Astrocyte (in vitro differentiated cells and primary cell): ENCODE data around the gene VAMP8. TPM values are rescaled to one million over a fixed set of nuclear protein-coding genes. Genes with fewer than 3 reads are reported as not detected.
A peak's percentile ranks its signal among the peaks of the same experiment; 100 is the strongest.

Experiments used
- DNase-seq: peaks from one replicate; pipeline ENCODE4 v3.0.0-alpha.2; 2010; ENCODE audit warnings: low read depth
- FAIRE-seq: peaks from 2 replicates; lab custom pipeline; 2011; peaks lifted over from hg19 to GRCh38; lab: Jason Lieb, UNC
- H2AFZ ChIP-seq: 2 replicates; pipeline ENCODE4 v1.6.0; 2012; ENCODE audit warnings: low read depth, low read length, inconsistent platforms
- H3K27ac ChIP-seq: 2 replicates; pipeline ENCODE4 v1.5.1; 2011; ENCODE audit warnings: low read depth, low read length, inconsistent platforms
- H3K27me3 ChIP-seq: 2 replicates; pipeline ENCODE4 v1.6.0; 2011; ENCODE audit warnings: low read length, inconsistent platforms; ENCODE audit not compliant: insufficient read depth
- H3K36me3 ChIP-seq: 2 replicates; pipeline ENCODE4 v1.5.1; 2011; ENCODE audit warnings: low read length, inconsistent platforms; ENCODE audit not compliant: insufficient read depth
- H3K4me1 ChIP-seq: 2 replicates; pipeline ENCODE4 v1.5.1; 2011; ENCODE audit warnings: low read length, inconsistent platforms; ENCODE audit not compliant: insufficient read depth
- H3K4me2 ChIP-seq: 2 replicates; pipeline ENCODE4 v1.6.0; 2012; ENCODE audit warnings: low read length, inconsistent platforms
- H3K4me3 ChIP-seq: 2 replicates; pipeline ENCODE4 v1.5.1; 2011; ENCODE audit warnings: low read depth, mild to moderate bottlenecking, low read length, inconsistent platforms; ENCODE audit not compliant: insufficient read depth
- H3K79me2 ChIP-seq: 2 replicates; pipeline ENCODE4 v1.6.0; 2012; ENCODE audit warnings: mild to moderate bottlenecking, low read length, inconsistent platforms; ENCODE audit not compliant: insufficient read depth
- H3K9ac ChIP-seq: 2 replicates; pipeline ENCODE4 v1.6.0; 2012; ENCODE audit warnings: mild to moderate bottlenecking, low read length, inconsistent platforms
- H3K9me3 ChIP-seq: 2 replicates; pipeline ENCODE4 v1.5.1; 2012; ENCODE audit warnings: low read depth, mild to moderate bottlenecking, low read length, inconsistent platforms; ENCODE audit not compliant: insufficient read depth
- H4K20me1 ChIP-seq: 2 replicates; pipeline ENCODE4 v1.6.0; 2012; ENCODE audit warnings: low read length, inconsistent platforms; ENCODE audit not compliant: insufficient read depth
- H3K27ac Mint-ChIP-seq: one replicate; pipeline ENCODE4 v1.8.0; 2021; ENCODE audit warnings: mild to moderate bottlenecking, mixed read lengths; ENCODE audit not compliant: unreplicated experiment
- H3K27me3 Mint-ChIP-seq: one replicate; pipeline ENCODE4 v1.8.0; 2021; ENCODE audit warnings: low read depth, mixed read lengths; ENCODE audit not compliant: unreplicated experiment
- H3K36me3 Mint-ChIP-seq: one replicate; pipeline ENCODE4 v1.8.0; 2021; ENCODE audit warnings: low read depth, mixed read lengths; ENCODE audit not compliant: unreplicated experiment
- H3K4me1 Mint-ChIP-seq: one replicate; pipeline ENCODE4 v1.8.0; 2021; ENCODE audit warnings: low read depth, mixed read lengths; ENCODE audit not compliant: unreplicated experiment
- H3K4me3 Mint-ChIP-seq: one replicate; pipeline ENCODE4 v1.8.0; 2021; ENCODE audit warnings: mild to moderate bottlenecking, moderate library complexity, mixed read lengths; ENCODE audit not compliant: unreplicated experiment
- H3K9me3 Mint-ChIP-seq: one replicate; pipeline ENCODE4 v1.8.0; 2021; ENCODE audit warnings: mild to moderate bottlenecking, mixed read lengths; ENCODE audit not compliant: unreplicated experiment
- EZH2 ChIP-seq: IDR thresholded peaks from 2 replicates; pipeline ENCODE4 v1.6.1; 2012; ENCODE audit warnings: mild to moderate bottlenecking, low read length, inconsistent platforms; ENCODE audit not compliant: insufficient read depth
- total RNA-seq: library from RNA; stranded (reverse); gene quantifications from 2 replicates; pipeline ENCODE4 v1.2.1, GENCODE V29; 2021
- TF ChIP-seq, protein P1 (sequence below): IDR thresholded peaks from 2 replicates; pipeline ENCODE4 v1.5.1; 2011; ENCODE audit warnings: low read depth, mild to moderate bottlenecking, inconsistent platforms, low read length, moderate library complexity; ENCODE audit not compliant: insufficient read depth

VAMP8 gene
- total RNA-seq, 1 donor from 2014 or later, result 35.3 TPM

DNA sequence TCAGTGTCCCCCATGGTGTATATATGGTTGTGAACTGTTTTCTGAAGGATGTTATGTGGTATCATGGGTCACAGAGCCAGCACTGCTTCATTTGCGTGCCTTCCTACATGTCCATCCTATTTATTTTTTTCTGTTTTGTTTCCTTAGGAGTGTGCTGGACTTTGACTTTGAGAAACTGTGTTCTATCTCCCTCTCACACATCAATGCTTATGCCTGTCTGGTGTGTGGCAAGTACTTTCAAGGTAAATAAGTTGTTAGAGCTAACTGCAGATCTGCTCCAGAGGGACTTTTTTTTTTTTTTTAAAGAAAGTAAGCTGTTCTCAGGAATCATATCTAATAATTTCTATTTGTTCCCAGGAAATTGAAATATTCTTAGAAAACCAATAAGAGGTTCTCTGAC is 44.0 kb downstream of the VAMP8 start:
- no peaks in the 10 kb centered on the region for H3K9me3 ChIP-seq
- H3K9me3 Mint-ChIP-seq, result no peaks in the 10 kb centered on the region
- H3K27ac ChIP-seq, result no peak overlapping the region
- no peaks in the 10 kb centered on the region for H3K27me3 Mint-ChIP-seq
- no peak overlapping the region for H3K4me3 Mint-ChIP-seq
- H4K20me1 ChIP-seq, result peaks cover 57% of the 10 kb centered on the region
- TF ChIP-seq EZH2, result no peak
- TF ChIP-seq, protein P1, sequence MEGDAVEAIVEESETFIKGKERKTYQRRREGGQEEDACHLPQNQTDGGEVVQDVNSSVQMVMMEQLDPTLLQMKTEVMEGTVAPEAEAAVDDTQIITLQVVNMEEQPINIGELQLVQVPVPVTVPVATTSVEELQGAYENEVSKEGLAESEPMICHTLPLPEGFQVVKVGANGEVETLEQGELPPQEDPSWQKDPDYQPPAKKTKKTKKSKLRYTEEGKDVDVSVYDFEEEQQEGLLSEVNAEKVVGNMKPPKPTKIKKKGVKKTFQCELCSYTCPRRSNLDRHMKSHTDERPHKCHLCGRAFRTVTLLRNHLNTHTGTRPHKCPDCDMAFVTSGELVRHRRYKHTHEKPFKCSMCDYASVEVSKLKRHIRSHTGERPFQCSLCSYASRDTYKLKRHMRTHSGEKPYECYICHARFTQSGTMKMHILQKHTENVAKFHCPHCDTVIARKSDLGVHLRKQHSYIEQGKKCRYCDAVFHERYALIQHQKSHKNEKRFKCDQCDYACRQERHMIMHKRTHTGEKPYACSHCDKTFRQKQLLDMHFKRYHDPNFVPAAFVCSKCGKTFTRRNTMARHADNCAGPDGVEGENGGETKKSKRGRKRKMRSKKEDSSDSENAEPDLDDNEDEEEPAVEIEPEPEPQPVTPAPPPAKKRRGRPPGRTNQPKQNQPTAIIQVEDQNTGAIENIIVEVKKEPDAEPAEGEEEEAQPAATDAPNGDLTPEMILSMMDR, result no peak
- H3K4me1 ChIP-seq, result peaks cover 9% of the 10 kb centered on the region
- DNase-seq (no peak), FAIRE-seq (no peak)
- H3K36me3 Mint-ChIP-seq, result peaks cover 20% of the 10 kb centered on the region
- H3K79me2 ChIP-seq, result peaks cover 55% of the 10 kb centered on the region
- peaks cover 56% of the 10 kb centered on the region for H3K36me3 ChIP-seq
- H2AFZ ChIP-seq, result no peak overlapping the region
- H3K27me3 ChIP-seq, result no peaks in the 10 kb centered on the region
- no peak overlapping the region for H3K4me2 ChIP-seq
- no peak overlapping the region for H3K9ac ChIP-seq
- no peak overlapping the region for H3K27ac Mint-ChIP-seq
- H3K4me3 ChIP-seq, result no peak overlapping the region
- H3K4me1 Mint-ChIP-seq, result peaks cover 5% of the 10 kb centered on the region

DNA sequence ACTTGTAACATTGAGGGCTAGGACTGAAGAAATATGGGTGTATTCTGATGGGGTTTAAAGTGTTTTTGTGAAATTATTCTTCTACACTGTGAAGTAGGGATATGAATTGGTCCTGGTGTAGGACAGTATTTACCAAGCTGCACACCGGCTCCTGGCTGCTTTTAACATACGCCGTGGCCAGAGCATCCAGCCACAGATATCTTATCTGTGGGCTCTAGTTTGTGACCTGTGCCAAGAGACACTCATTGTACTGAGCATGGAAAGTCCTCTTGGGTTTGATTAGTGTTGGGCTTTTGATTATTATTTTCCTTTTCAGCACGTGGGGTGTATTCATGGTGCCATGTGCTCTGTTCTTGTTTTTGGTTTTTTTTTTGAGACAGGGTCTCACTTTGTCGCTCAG is 46.6 kb downstream of the VAMP8 start:
- H3K27ac Mint-ChIP-seq, result peak overlapping the region; percentile 18
- H4K20me1 ChIP-seq, result peaks cover 39% of the 10 kb centered on the region
- FAIRE-seq, result no peak
- no peak overlapping the region for H3K4me2 ChIP-seq
- H3K27me3 ChIP-seq, result no peaks in the 10 kb centered on the region
- no peaks in the 10 kb centered on the region for H3K4me1 Mint-ChIP-seq
- H3K4me3 ChIP-seq, result no peak overlapping the region
- H2AFZ ChIP-seq, result no peak overlapping the region
- no peaks in the 10 kb centered on the region for H3K9me3 Mint-ChIP-seq
- H3K4me1 ChIP-seq, result no peaks in the 10 kb centered on the region
- no peak for DNase-seq
- no peak overlapping the region for H3K9ac ChIP-seq
- H3K36me3 Mint-ChIP-seq, result peaks cover 23% of the 10 kb centered on the region
- peaks cover 28% of the 10 kb centered on the region for H3K79me2 ChIP-seq
- no peaks in the 10 kb centered on the region for H3K9me3 ChIP-seq
- peaks cover 58% of the 10 kb centered on the region for H3K36me3 ChIP-seq
- H3K27ac ChIP-seq, result no peak overlapping the region
- TF ChIP-seq, protein P1, result no peak
- TF ChIP-seq EZH2, result no peak
- H3K4me3 Mint-ChIP-seq, result no peak overlapping the region
- no peaks in the 10 kb centered on the region for H3K27me3 Mint-ChIP-seq

DNA sequence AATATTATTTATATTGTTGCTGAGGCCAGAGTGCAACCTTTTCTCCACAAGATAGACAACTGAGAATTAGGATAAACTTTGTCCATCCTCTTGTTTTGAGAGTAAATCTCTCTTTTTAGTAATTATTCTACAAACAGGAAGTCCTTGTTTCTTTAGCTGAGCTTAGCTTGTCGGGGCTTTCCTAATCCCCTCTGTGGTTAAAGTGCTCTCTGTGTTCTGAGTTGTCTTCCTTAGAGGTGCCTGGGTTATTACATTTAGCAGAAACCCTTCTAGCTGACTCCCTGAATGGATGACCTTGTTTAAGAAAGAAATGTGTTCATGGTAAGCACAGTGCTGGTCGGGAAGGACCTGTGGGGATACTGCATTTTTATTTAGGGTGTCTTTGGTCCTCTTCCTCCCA is 51.3 kb downstream of the VAMP8 start:
- H3K9me3 Mint-ChIP-seq, result no peaks in the 10 kb centered on the region
- no peaks in the 10 kb centered on the region for H3K4me1 Mint-ChIP-seq
- Histone ChIP-seq H4K20me1 (peaks cover 24% of the 10 kb centered on the region), H3K36me3 (peaks cover 51% of the 10 kb centered on the region), H3K27me3 (no peaks in the 10 kb centered on the region), H3K4me2 (no peak overlapping the region), H3K79me2 (peaks cover 20% of the 10 kb centered on the region), H2AFZ (no peak overlapping the region), H3K9ac (no peak overlapping the region), H3K4me3 (no peak overlapping the region), H3K9me3 (no peaks in the 10 kb centered on the region), H3K4me1 (no peaks in the 10 kb centered on the region), H3K27ac (no peak overlapping the region)
- H3K4me3 Mint-ChIP-seq, result no peak overlapping the region
- peaks cover 25% of the 10 kb centered on the region for H3K36me3 Mint-ChIP-seq
- no peaks in the 10 kb centered on the region for H3K27me3 Mint-ChIP-seq
- H3K27ac Mint-ChIP-seq, result no peak overlapping the region
- FAIRE-seq (no peak), DNase-seq (no peak)
- TF ChIP-seq, protein P1, result no peak
- no peak for TF ChIP-seq EZH2
